Right lobe of liver (tissue), 6 donors: ENCODE results near the gene NEO1. TPM values are rescaled to one million over a fixed set of nuclear protein-coding genes. Genes with fewer than 3 reads are reported as not detected.

Experiments used
- ATAC-seq, 4 donors: fragments of 200-7000 bp; cut with Tn5 transposase; one replicate each; pipeline ENCODE4 v1.9.1; 2020; ENCODE audit warnings: mild to moderate bottlenecking in 4 of 4, moderate library complexity in 4 of 4
- DNase-seq, 3 donors: peaks; one replicate each; pipeline ENCODE4 v3.0.0-alpha.2; 2020
- H3K27ac ChIP-seq, 3 donors: fragments of 200-600 bp; one replicate each; pipeline ENCODE4 v1.8.0; 2022
- H3K27me3 ChIP-seq, 2 donors: fragments of 200-600 bp; one replicate each; pipeline ENCODE4 v1.8.0; 2022
- H3K36me3 ChIP-seq, 4 donors: fragments of 200-600 bp; sonication (generic) in 1 of 4; one replicate each; pipeline versions ENCODE4 v1.5.1 to v1.8.0; 2017 to 2022; ENCODE audit warnings: control low read depth in 1 of 4
- H3K4me1 ChIP-seq, 4 donors: fragments of 200-600 bp; sonication (generic) in 1 of 4; one replicate each; pipeline versions ENCODE4 v1.5.1 to v1.8.0; 2017 to 2022; ENCODE audit warnings: control low read depth in 1 of 4
- H3K4me3 ChIP-seq, 3 donors: fragments of 200-600 bp; one replicate each; pipeline ENCODE4 v1.8.0; 2022
- H3K9me3 ChIP-seq, 4 donors: fragments of 200-600 bp; sonication (generic) in 1 of 4; one replicate each; pipeline versions ENCODE4 v1.5.1 to v1.8.0; 2017 to 2022; ENCODE audit warnings: control low read depth in 1 of 4
- CTCF ChIP-seq, 4 donors: fragments of 200-600 bp in 3 of 4; fragments of 450-650 bp in 1 of 4; IDR thresholded peaks; one replicate each; pipeline versions ENCODE4 v1.5.1 to v1.8.0; 2016 to 2022; ENCODE audit warnings: antibody characterized with exemption in 4 of 4, mild to moderate bottlenecking in 2 of 4
- POLR2A ChIP-seq: fragments of 450-650 bp; IDR thresholded peaks from one replicate; pipeline ENCODE4 v1.6.1; 2017; ENCODE audit warnings: antibody characterized with exemption, mild to moderate bottlenecking
- WGBS: methylation state at CpG from one replicate; pipeline ENCODE4 v1.1.6; 2018; ENCODE audit warnings: low coverage, low lambda C conversion rate; ENCODE audit not compliant: insufficient coverage; ENCODE audit errors: missing lambda C conversion rate; 5-methylcytosine and 5-hydroxymethylcytosine counted together
- intact Hi-C, 2 donors: fragments of 100-400 bp; cut with DNase I; formaldehyde crosslinking; loops; one replicate each; pipeline versions ENCODE4 v1.11.2 to v1.14.1; 2022
- total RNA-seq, 6 experiments: library from RNA; depleted of rRNA in 2 of 6; stranded (reverse); fragments of >200 nt in 2 of 6; fragmentation: NEBNext Ultra II Directional in 3 of 6; extraction: Animal tissue kit (Norgen Biotek cat#: 25700) in 3 of 6; gene quantifications; one replicate each; pipeline versions ENCODE4 v1.1.0 to v1.2.4, GENCODE V29; 2016 to 2023
- donor health status: DM: no; HTN: yes; CAD: no.
- donor health status: DM: no; HTN: no; CAD: no.
- donor health status: DM: no; HTN: no; CAD: no.
- donor health status: DM: no; HTN: yes; CAD: no.
- donor health status: DM: no; HTN: yes; CAD: no.

Gene NEO1
- total RNA-seq, 6 experiments from 2014 or later: 8.3 to 13.2 (median 10.3) TPM

GRCh38 chr15:73046073-73046472 is 6.2 kb upstream of the NEO1 start:
- intact Hi-C loops: no loop called here
- WGBS: 51% methylated on average over 4 of the region's 5 CpGs

GRCh38 chr15:73047882-73048281 is 4.4 kb upstream of the NEO1 start:
- no peak overlapping the region for H3K4me3 ChIP-seq
- TF ChIP-seq CTCF (IDR thresholded peaks at IDR 0.05): no peak
- no peak for TF ChIP-seq POLR2A
- ATAC-seq (no peak), DNase-seq (no peak)
- intact Hi-C loops: no loop called here
- no peaks in the 10 kb centered on the region for H3K27me3 ChIP-seq
- H3K36me3 ChIP-seq: no peaks in the 10 kb centered on the region
- H3K27ac ChIP-seq: no peak overlapping the region
- no peaks in the 10 kb centered on the region for H3K4me1 ChIP-seq
- H3K9me3 ChIP-seq: no peaks in the 10 kb centered on the region
- 69% methylated on average over 6 of the region's 6 CpGs for WGBS

More at GRCh38 chr15:73046073-73046472, 6.2 kb upstream of the NEO1 start:
- Histone ChIP-seq H3K36me3 (no peaks in the 10 kb centered on the region), H3K9me3 (no peaks in the 10 kb centered on the region), H3K27me3 (no peaks in the 10 kb centered on the region), H3K4me1 (no peaks in the 10 kb centered on the region), H3K27ac (no peak overlapping the region), H3K4me3 (no peak overlapping the region)
- no peak for ATAC-seq
- TF ChIP-seq POLR2A (no peak), CTCF (IDR thresholded peaks at IDR 0.05) (no peak)
- no peak for DNase-seq

GRCh38 chr15:73048624-73049295 is 3.5 kb upstream of the NEO1 start:
- Histone ChIP-seq H3K36me3 (no peaks in the 10 kb centered on the region), H3K4me1 (no peaks in the 10 kb centered on the region), H3K27me3 (no peaks in the 10 kb centered on the region), H3K27ac (no peak overlapping the region), H3K9me3 (no peaks in the 10 kb centered on the region), H3K4me3 (no peak overlapping the region)
- TF ChIP-seq CTCF (IDR thresholded peaks at IDR 0.05): no peak
- TF ChIP-seq POLR2A: no peak
- DNase-seq (no peak), ATAC-seq (no peak)
- WGBS: 53% methylated on average over 3 of the region's 3 CpGs
- intact Hi-C loops: no loop called here

- Histone ChIP-seq H3K27me3 (no peaks in the 10 kb centered on the region), H3K4me3 (no peak overlapping the region), H3K36me3 (no peaks in the 10 kb centered on the region), H3K27ac (no peak overlapping the region), H3K4me1 (no peaks in the 10 kb centered on the region), H3K9me3 (no peaks in the 10 kb centered on the region)
- no peak for DNase-seq
- WGBS: 57% methylated on average over 4 of the region's 4 CpGs
- TF ChIP-seq CTCF (IDR thresholded peaks at IDR 0.05): no peak
- TF ChIP-seq POLR2A: no peak
- ATAC-seq: no peak
- intact Hi-C loops: no loop called here
These were observed 2.6 kb upstream of the NEO1 start for GRCh38 chr15:73049564-73050215.
